H7 (cell line): Measurements from ENCODE around the gene CASP10. TPM values are rescaled to one million over a fixed set of nuclear protein-coding genes. Genes with fewer than 3 reads are reported as not detected.
A peak's percentile ranks its signal among the peaks of the same experiment; 100 is the strongest.
"Not testable (repeated sequence)": the region's sequence is repeated elsewhere in the genome, so short reads cannot be mapped to it uniquely, and the experiment has no call there.

Experiments used
- DNase-seq: peaks from one replicate; pipeline ENCODE4 v3.0.0; 2012
- H3K27me3 ChIP-seq: 2 replicates; pipeline ENCODE4 v1.6.0; 2011; ENCODE audit warnings: mild to moderate bottlenecking, low read length; ENCODE audit not compliant: control insufficient read depth, insufficient read depth
- H3K36me3 ChIP-seq: replicated peaks from 2 replicates; pipeline ENCODE4 v1.5.1; 2011; ENCODE audit warnings: low read length; ENCODE audit not compliant: control insufficient read depth, insufficient read depth
- H3K4me3 ChIP-seq: 2 replicates; pipeline ENCODE4 v1.5.1; 2011; ENCODE audit warnings: low read depth, mild to moderate bottlenecking, control low read depth, low read length, moderate library complexity; ENCODE audit not compliant: insufficient read depth
- total RNA-seq: library from RNA; depleted of rRNA; stranded (reverse); fragments of >200 nt; shearing (Covaris generic); gene quantifications from 2 replicates; pipeline ENCODE4 v1.2.3, GENCODE V29; 2014; rRNA removed

Gene CASP10, protein sequence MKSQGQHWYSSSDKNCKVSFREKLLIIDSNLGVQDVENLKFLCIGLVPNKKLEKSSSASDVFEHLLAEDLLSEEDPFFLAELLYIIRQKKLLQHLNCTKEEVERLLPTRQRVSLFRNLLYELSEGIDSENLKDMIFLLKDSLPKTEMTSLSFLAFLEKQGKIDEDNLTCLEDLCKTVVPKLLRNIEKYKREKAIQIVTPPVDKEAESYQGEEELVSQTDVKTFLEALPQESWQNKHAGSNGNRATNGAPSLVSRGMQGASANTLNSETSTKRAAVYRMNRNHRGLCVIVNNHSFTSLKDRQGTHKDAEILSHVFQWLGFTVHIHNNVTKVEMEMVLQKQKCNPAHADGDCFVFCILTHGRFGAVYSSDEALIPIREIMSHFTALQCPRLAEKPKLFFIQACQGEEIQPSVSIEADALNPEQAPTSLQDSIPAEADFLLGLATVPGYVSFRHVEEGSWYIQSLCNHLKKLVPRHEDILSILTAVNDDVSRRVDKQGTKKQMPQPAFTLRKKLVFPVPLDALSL
- total RNA-seq, result 5.1 and 5.4 TPM in 2 replicates

DNA sequence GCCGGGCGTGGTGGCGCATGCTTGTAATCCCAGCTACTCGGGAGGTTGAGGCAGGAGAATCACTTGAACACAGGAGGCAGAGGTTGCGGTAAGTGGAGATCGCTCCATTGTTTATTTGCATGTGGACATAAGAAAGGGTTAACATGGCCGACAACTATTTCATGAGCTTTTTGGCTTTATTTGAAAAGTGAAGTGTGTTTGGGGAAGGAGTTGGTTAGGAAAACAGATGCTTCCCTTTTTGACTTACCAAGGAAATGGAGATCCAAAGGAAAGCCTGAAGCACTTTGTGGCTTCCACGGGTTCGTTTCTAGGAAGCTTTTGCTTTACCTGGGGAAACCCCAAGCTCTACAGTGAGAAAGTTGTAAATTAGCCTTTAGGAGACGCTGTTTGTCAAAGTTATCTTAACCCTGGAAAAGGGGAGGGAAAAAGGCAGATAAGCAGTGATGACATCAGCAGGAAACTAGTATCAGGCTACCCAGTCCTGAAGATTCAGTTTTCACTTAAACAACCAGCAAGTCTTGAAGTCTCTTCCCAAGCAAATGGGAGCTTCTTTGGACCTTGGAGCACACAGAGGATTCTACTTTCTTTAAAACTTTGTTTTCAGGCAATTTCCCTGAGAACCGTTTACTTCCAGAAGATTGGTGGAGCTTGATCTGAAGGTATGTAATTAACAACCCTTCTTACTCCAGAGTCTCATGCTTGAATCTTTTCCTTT, at the start of gene CASP10:
Gene CASP10 (plus strand): TSS at position 492 of the 715 bp plus-strand sequence. CDS start 2,637 bp downstream, outside the sequence.
- no peaks in the 10 kb centered on the region for H3K36me3 ChIP-seq
- peak; percentile 61 for DNase-seq
- H3K4me3 ChIP-seq, result peak within 1 kb of the TSS; percentile 2; the same call in 1 of the 2 replicates
- H3K27me3 ChIP-seq, result no peaks in the 10 kb centered on the region

GRCh38 chr2:201135386-201135785, 47.6 kb upstream of the CASP10 start:
- no peaks in the 10 kb centered on the region for H3K27me3 ChIP-seq
- no peak overlapping the region for H3K4me3 ChIP-seq
- no peaks in the 10 kb centered on the region for H3K36me3 ChIP-seq
- DNase-seq, result no peak

GRCh38 chr2:201136889-201137321, 46.0 kb upstream of the CASP10 start:
- Histone ChIP-seq H3K27me3 (no peaks in the 10 kb centered on the region), H3K4me3 (no peak overlapping the region), H3K36me3 (no peaks in the 10 kb centered on the region)
- DNase-seq, result no peak

DNA sequence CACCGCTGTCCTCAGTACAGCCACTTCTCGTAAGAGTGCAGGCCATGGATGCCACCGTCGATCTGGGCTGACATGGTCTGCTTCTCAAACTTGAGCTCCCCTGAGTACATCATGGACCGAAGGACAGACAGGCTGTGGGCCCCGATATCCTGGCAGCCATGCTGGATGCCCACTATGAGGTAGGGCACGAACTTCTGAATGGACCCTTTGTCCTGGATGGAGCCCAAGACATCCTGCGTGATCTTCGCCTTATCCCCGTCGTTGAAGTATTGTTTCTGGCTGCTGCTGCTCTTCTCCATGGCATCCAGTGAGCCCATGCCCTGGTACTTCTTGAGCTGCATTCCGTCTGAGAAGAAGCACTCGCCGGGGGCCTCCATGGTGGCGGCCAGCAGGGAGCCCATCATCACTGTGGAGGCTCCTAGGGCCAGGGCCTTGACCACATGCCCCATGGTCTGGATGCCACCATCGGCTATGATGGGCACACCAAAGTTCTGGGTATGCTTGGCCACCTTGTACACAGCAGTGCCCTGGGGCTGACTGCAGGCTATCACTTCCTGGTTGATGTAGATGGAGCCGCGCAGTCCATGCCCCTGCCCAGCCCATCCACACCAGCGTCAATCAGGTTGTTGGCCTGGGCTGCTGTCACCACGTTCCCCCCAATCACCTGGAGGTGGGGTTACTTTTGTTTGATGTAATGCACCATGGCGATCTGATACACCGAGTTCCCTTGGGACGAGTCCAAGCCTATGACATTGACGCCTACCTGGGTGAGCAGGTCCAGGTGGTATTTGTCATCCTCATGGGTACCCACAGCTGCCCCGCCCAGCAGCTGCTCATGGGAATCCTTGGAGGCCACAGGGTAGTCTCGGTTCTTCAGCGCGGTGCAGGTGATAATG, 45.2 kb upstream of the CASP10 start:
- DNase-seq, result no peak
- no peaks in the 10 kb centered on the region for H3K27me3 ChIP-seq
- H3K36me3 ChIP-seq, result no peaks in the 10 kb centered on the region

DNA sequence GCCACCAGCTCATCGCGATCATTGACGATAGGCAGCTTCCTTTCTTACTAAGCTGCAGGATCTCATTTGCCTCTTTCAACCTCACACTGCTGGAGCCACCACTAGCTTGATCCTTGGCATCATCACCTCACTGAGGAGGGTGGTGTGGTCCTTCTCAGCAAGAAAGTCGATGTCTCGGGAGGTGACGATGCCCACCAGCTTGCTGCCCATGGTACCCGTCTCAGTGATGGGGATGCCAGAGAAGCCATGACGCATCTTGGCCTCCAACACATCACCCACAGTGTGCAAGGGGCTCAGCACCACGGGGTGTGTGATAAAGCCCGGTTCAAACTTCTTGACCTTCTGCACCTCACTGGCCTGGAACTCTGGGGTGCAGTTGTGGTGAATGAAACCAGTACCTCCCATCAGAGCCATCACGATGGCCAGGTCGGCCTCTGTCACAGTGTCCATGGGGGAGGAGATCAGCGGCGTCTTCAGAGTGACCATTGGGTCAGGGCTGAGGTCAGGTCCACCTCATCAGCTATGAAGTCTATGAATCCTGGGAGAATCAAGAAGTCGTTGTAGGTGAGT, 44.5 kb upstream of the CASP10 start:
- H3K27me3 ChIP-seq, result no peaks in the 10 kb centered on the region
- no peaks in the 10 kb centered on the region for H3K36me3 ChIP-seq
- H3K4me3 ChIP-seq, result no peak overlapping the region
- no peak for DNase-seq

More for the DNA sequence above, 45.2 kb upstream of the CASP10 start:
- no peak overlapping the region for H3K4me3 ChIP-seq

DNA sequence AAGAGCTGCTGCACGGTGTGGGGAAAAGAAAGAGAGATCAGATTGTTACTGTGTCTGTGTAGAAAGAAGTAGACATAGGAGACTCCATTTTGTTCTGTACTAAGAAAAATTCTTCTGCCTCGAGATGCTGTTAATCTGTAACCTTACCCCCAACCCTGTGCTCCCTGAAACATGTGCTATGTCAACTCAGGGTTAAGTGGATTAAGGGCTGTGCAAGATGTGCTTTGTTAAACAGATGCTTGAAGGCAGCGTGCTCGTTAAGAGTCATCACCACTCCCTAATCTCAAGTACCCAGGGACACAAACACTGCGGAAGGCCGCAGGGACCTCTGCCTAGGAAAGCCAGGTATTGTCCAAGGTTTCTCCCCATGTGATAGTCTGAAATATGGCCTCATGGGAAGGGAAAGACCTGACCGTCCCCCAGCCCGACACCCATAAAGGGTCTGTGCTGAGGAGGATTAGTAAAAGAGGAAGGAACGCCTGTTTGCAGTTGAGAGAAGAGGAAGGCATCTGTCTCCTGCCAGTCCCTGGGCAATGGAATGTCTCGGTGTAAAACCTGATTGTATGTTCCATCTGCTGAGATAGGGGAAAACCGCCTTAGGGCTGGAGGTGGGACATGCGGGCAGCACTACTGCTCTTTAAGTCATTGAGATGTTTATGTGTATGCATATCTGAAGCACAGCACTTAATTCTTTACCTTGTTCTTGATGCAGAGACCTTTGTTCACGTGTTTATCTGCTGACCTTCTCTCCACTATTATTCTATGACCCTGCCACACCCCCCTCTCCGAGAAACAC, 43.8 kb upstream of the CASP10 start:
- H3K36me3 ChIP-seq, H3K27me3 ChIP-seq, DNase-seq: not testable (repeated sequence)
- peak overlapping the region; percentile 13 for H3K4me3 ChIP-seq

- no peaks in the 10 kb centered on the region for H3K36me3 ChIP-seq
Measured at GRCh38 chr2:201139836-201140604, 42.9 kb upstream of the CASP10 start.

DNA sequence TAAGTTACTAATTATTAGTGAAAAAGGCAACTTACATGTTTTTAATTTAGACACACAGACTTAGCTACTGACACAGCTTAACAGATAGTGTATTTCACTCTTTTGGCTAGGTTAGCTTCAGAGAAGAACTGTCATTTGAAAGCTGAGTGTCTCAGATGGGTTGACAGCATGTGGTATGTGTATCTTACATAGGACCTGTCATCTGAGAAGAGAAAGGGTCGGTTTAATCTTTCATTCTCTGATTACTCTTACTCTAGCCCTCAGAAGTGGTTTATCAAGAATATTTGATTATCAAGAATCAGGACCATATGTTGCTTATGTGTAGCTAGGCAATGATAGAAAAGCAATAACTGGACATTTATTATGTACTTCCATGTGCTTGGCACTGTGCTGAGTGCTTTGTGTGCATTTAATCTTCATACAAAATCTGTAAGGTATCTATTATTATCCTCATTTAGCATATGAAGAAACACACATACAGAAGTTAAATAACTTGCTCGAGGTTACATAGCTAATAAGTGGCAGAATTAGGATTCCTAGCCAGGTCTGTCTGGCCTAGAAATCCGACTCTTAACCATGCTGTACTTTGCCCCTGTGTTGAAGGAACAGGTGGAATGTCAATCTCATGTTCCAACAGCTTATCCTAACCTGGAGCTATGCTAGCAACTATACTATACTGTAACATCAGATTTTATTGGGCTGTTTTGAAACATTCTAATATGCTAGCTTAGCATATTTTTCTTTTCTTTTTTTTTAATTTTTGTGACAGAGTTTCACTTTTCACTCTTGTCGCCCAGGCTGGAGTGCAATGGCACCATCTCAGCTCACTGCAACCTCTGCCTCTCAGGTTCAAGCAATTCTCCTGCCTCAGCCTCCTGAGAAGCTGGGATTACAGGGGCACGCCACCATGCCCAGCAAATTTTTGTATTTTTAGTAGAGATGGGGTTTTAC, 38.6 kb upstream of the CASP10 start:
- Histone ChIP-seq H3K36me3 (no peaks in the 10 kb centered on the region), H3K4me3 (no peak overlapping the region), H3K27me3 (no peaks in the 10 kb centered on the region)
- DNase-seq, result no peak

More at GRCh38 chr2:201139836-201140604, 42.9 kb upstream of the CASP10 start:
- peak; percentile 34 for DNase-seq
- Histone ChIP-seq H3K4me3 (peak overlapping the region; percentile 18), H3K27me3 (no peaks in the 10 kb centered on the region)

DNA sequence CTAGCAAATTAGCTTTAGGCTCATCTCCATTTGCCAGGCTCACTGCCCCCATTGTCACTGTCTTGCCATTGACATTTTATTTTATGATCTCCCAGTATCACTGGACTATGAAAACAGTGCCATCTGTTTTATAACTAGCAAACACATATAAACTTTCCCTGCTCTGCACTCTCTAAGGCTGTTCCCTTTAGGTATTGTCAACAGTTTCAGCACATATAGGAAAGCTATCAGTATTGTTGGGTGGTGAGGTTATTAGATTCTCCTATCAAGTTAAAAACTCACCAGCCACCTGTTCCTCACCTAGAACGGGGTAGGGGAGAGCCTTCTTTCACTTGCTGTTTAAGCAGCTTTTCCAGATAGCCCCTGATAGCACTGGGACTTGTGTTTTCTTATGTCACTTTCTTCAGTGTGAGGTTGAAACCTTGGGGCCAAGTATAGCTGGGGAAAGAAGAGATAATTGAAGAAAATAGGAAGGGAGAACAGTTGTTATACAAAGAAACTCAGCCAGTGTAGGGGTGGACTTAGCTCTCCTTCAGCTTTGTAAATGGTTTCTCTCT, 34.4 kb upstream of the CASP10 start:
- DNase-seq, result no peak
- Histone ChIP-seq H3K27me3 (no peaks in the 10 kb centered on the region), H3K4me3 (no peak overlapping the region), H3K36me3 (no peaks in the 10 kb centered on the region)

GRCh38 chr2:201149064-201149820, 33.7 kb upstream of the CASP10 start:
- Histone ChIP-seq H3K36me3 (no peaks in the 10 kb centered on the region), H3K4me3 (no peak overlapping the region), H3K27me3 (no peaks in the 10 kb centered on the region)
- DNase-seq, result no peak

DNA sequence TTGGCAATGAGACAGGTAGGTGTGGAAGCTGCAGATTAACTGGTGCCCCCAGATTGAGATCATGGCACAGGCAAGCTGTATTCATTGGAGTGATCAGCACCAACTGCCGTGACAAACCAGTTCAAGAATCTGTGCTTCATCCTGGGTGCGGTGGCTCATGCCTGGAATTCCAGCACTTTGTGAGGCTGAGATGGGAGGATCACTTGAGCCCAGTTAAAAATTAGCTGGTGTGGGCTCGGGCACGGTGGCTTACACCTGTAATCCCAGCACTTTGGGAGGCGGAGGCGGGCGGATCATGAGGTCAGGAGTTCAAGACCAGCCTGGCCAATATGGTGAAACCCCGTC, 33.1 kb upstream of the CASP10 start:
- H3K27me3 ChIP-seq, H3K36me3 ChIP-seq, H3K4me3 ChIP-seq, DNase-seq: not testable (repeated sequence)
